BJ (cell line): ENCODE measurements around the gene PDGFB. TPM values are rescaled to one million over a fixed set of nuclear protein-coding genes. Genes with fewer than 3 reads are reported as not detected.

ENCODE experiments used
- CTCF ChIA-PET: fragments of 350-600 bp; formaldehyde crosslinking; extraction: SDS; loops from one replicate; lab custom pipeline; 2021; ENCODE audit warnings: antibody characterized with exemption, inconsistent platforms; lab: Yijun Ruan, JAX
- POLR2A ChIA-PET: fragments of 300-600 bp; sonication (Branson Sonifier 250); formaldehyde crosslinking; extraction: SDS; loops from one replicate; lab custom pipeline; 2021; ENCODE audit warnings: antibody characterized with exemption; lab: Charles Lee
- DNase-seq: peaks from one replicate; pipeline ENCODE4 v3.0.0-alpha.2; 2011; ENCODE audit warnings: low read depth
- H3K27me3 ChIP-seq: 2 replicates; pipeline ENCODE4 v1.6.0; 2011; ENCODE audit warnings: low read length; ENCODE audit not compliant: control insufficient read depth, insufficient read depth
- H3K36me3 ChIP-seq: 2 replicates; pipeline ENCODE4 v1.5.1; 2011; ENCODE audit warnings: low read length; ENCODE audit not compliant: control insufficient read depth, insufficient read depth
- H3K4me3 ChIP-seq: 2 replicates; pipeline ENCODE4 v1.5.1; 2011; ENCODE audit warnings: low read depth, mild to moderate bottlenecking, control low read depth, low read length
- polyA plus RNA-seq: library from polyadenylated mRNA; depleted of rRNA; stranded (reverse); fragments of >200 nt; gene quantifications from 2 replicates; pipeline ENCODE4 v1.2.3, GENCODE V29; 2011
- TF ChIP-seq, protein P1 (sequence below): IDR thresholded peaks from 2 replicates; pipeline ENCODE4 v1.5.1; 2011; ENCODE audit warnings: low read depth, mild to moderate bottlenecking, control low read depth, inconsistent platforms, low read length, moderate library complexity; ENCODE audit not compliant: insufficient read depth

The PDGFB gene
- polyA plus RNA-seq, 1 experiment: 0.13 TPM

DNA sequence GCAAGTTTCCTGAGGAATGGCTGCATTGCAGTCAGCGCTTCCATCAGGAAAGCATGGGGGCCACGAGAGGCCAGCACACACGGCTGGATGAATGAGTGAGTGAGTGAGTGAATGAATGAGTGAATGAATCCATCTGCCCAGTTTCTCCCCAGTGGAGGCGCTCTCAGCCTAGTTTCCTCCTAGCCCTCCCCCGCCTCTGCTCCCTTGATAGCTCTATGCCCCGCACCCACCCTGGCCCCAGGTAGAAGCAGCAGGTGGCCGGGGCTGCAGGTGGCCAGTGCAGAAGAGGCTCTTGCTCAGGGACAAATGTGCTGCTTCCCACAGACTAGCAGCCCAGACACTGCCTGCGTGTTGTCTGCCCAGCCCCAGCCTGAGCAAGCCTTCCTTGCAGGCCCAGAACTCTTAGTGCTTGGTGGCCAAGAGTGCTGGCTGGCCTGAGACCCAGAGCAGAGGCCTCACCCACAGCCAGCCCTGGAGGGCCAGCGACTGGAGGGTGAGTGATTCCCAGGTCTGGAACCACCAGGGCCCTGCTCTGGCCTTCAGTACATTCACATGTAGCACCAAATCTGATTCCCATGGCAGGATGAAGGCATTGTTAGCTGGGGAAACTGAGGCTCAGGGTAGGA, 31.1 kb upstream of the PDGFB start:
- ChIA-PET CTCF (no interaction called here), POLR2A (no interaction called here)
- no peak for DNase-seq
- Histone ChIP-seq H3K4me3 (no peak overlapping the region), H3K27me3 (no peaks in the 10 kb centered on the region), H3K36me3 (no peaks in the 10 kb centered on the region)
- TF ChIP-seq, protein P1, sequence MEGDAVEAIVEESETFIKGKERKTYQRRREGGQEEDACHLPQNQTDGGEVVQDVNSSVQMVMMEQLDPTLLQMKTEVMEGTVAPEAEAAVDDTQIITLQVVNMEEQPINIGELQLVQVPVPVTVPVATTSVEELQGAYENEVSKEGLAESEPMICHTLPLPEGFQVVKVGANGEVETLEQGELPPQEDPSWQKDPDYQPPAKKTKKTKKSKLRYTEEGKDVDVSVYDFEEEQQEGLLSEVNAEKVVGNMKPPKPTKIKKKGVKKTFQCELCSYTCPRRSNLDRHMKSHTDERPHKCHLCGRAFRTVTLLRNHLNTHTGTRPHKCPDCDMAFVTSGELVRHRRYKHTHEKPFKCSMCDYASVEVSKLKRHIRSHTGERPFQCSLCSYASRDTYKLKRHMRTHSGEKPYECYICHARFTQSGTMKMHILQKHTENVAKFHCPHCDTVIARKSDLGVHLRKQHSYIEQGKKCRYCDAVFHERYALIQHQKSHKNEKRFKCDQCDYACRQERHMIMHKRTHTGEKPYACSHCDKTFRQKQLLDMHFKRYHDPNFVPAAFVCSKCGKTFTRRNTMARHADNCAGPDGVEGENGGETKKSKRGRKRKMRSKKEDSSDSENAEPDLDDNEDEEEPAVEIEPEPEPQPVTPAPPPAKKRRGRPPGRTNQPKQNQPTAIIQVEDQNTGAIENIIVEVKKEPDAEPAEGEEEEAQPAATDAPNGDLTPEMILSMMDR: no peak

DNA sequence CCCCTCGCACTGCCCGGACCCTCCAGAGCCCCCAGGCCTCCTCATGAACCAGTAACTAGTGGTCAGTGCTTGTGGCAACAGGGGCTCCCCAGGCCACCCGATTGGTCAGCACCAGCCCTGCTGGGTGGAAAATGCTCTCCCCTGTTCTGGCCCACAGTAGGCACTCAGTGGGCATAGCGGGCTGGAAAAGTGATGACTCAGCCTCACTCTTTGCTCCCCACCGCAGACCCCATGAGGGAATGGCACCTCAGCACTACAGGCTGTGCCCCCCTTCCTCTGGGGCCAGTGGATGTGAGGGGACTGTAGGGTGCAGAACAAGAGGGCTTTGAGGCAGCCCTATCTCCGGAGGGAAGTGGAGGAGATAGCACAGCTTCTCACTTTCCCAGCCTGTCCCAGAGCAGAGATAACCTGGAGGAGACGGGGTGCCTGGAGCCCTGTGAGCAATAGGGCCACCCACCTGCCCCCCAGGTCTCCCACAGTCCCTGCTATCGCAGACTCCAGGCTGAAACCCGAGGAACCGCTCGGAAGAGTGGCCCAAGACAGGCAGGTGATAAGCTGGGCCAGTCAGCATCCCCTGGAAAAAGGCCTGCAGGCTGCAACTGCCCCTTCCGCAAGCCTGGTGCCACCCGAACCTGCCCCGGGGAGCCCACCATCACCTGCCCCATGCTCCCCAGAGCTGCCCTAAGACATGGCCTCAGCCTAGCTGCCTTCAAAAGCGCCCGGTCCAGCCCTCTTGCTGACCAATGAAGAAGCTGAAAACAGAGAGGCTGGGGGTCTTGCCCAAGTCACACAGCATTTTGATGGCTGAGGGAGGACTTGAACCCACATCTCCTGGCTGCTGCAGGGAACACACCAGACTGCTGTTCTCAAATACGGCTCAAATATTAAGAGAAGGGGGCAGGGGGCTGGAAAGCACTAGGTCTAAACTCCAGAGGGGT, 29.4 kb upstream of the PDGFB start:
- ChIA-PET CTCF (interaction anchor here (0.6 kb wide), 1 partner anchor 860 kb away, joined by 3 read pairs; no protein-coding TSS in a partner anchor), POLR2A (no interaction called here)
- H3K4me3 ChIP-seq: no peak overlapping the region
- no peaks in the 10 kb centered on the region for H3K27me3 ChIP-seq
- no peaks in the 10 kb centered on the region for H3K36me3 ChIP-seq
- DNase-seq: no peak
- TF ChIP-seq, protein P1: no peak

DNA sequence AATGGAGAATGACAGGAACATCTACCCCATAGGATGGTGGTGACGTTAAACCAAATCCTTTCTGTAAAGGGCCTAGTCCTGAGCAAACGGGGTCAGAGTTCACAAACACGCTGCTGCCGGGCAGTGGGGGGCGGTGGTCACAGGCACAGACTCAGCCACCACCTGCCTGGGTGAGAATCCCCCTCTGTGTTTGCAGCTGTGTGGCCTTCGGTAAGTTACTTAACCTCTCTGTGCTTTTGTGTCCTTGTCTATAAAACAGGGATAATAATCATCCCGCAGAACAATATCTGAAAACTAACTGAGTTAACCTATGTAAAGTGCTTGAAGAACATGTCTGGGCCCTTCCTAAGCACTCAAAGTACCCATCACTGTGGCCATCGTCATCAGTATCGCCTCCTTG, 26.0 kb upstream of the PDGFB start:
- TF ChIP-seq, protein P1: no peak
- CTCF ChIA-PET: no interaction called here
- Histone ChIP-seq H3K36me3 (no peaks in the 10 kb centered on the region), H3K27me3 (no peaks in the 10 kb centered on the region), H3K4me3 (no peak overlapping the region)
- no peak for DNase-seq
- POLR2A ChIA-PET: no interaction called here

DNA sequence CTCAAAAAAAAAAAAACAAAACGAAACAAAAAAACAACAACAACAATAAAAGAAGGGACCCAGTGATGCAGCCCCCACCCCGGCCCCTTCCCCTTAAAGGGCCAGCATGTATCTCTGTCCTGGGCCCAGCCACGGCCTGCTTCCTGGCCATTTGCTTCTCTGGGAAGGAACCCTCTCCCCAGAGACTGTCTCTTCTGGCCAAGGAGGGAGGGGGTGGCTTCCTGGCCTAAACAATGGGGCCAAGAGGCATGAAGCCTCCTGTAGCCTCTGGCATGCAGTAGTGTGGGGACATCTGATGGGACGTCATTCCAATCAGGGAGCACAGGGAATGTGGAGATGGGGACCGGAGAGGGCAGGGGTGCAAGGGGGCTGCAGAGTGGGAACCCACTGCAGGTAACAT, 25.5 kb upstream of the PDGFB start:
- CTCF ChIA-PET: no interaction called here
- no peak overlapping the region for H3K4me3 ChIP-seq
- no peaks in the 10 kb centered on the region for H3K36me3 ChIP-seq
- no peaks in the 10 kb centered on the region for H3K27me3 ChIP-seq
- POLR2A ChIA-PET: no interaction called here
- DNase-seq: no peak
- TF ChIP-seq, protein P1: no peak

DNA sequence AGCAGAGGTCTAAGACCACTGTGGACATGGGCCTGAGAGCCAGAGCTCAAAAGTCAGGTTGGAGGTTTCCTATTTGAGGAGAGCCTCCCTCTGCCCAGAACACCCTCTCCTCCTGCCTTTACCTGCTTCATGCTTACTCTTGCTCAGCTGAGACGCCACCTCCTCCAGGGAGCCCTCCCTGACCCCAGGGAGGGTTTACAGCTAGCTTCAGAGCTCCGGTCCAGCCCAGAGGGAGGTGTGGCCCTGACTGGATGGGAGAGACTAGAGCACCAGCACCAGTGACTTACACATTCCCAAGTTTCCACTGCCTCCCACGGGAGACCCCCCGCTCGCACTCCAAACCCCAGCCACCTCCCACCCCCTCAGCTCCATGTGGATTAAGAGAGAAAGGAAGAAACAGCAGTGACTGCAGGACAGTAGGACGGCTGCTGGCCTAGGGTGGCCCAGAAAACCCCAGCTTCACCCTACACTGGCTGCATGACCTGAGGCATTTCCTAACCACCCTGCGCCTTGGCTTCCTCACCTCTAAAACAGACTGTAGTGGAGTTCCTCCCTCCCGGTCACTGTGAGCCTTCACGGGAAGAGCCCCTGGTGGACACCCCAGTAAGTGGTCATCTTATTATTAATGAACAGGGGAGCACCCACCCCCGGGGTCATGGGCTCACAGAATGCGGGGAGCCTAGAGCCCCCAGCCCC, 24.5 kb upstream of the PDGFB start:
- ChIA-PET POLR2A (no interaction called here), CTCF (interaction anchor here (0.8 kb wide), 1 partner anchor 36 kb away, joined by 4 read pairs; no protein-coding TSS in a partner anchor)
- no peaks in the 10 kb centered on the region for H3K36me3 ChIP-seq
- TF ChIP-seq, protein P1: no peak
- DNase-seq: no peak
- no peaks in the 10 kb centered on the region for H3K27me3 ChIP-seq
- H3K4me3 ChIP-seq: no peak overlapping the region
